ENCODE measurements around the gene NOP10. TPM values are rescaled to one million over a fixed set of nuclear protein-coding genes. Genes with fewer than 3 reads are reported as not detected.
A peak's percentile ranks its signal among the peaks of the same experiment; 100 is the strongest.

NOP10 gene
- total and polyA plus RNA-seq, 12 donors: 136 to 353 (median 172) TPM

GRCh38 chr15:34297059-34297458, 45.9 kb downstream of the NOP10 start:
- 0 to 10% (median 1%) methylated on average over 1 of the region's 1 CpG for WGBS, 4 donors
- peak overlapping the region in 1 of 5 donors; percentile 33 for H3K27ac ChIP-seq
- no peak for TF ChIP-seq CTCF (IDR thresholded peaks at IDR 0.05)
- TF ChIP-seq POLR2A (IDR thresholded peaks at IDR 0.05): no peak
- no peaks in the 10 kb centered on the region for H3K36me3 ChIP-seq (replicated peaks in 1 of 2)
- no peak overlapping the region for H3K4me3 ChIP-seq
- peaks cover 0 to 12% of the 10 kb centered on the region in 2 donors for H3K4me1 ChIP-seq (replicated peaks in 1 of 2)
- H3K9me3 ChIP-seq (replicated peaks in 1 of 3): no peaks in the 10 kb centered on the region
- intact Hi-C loops (cut with DNase I): no loop called here
- H3K27me3 ChIP-seq: no peaks in the 10 kb centered on the region
- DNase-seq: no peak

- DNase-seq: no peak
- 89 to 97% (median 95%) methylated on average over 5 to 9 of the region's 9 CpGs for WGBS, 4 donors
These were observed 50.3 kb downstream of the NOP10 start for GRCh38 chr15:34292621-34293020.

More at GRCh38 chr15:34292621-34293020, 50.3 kb downstream of the NOP10 start:
- Histone ChIP-seq H3K4me3 (no peak overlapping the region), H3K27ac (no peak overlapping the region), H3K4me1 (replicated peaks in 1 of 2) (peaks cover 0 to 12% of the 10 kb centered on the region in 2 donors), H3K36me3 (replicated peaks in 1 of 2) (no peaks in the 10 kb centered on the region), H3K9me3 (replicated peaks in 1 of 3) (no peaks in the 10 kb centered on the region), H3K27me3 (no peaks in the 10 kb centered on the region)
- TF ChIP-seq POLR2A (IDR thresholded peaks at IDR 0.05) (no peak), CTCF (IDR thresholded peaks at IDR 0.05) (no peak)
- intact Hi-C loops (cut with DNase I): no loop called here

MicroRNA genes within 50 kb of the gene (microRNA counts, 767-probe panel; counts per million panel counts)
- 0 to 459 counts per million in 2 donors for microRNA hsa-miR-1233

Small RNA genes lying within 50 kb of the gene (microRNA-seq; reads per million reads assigned to microRNA genes)
- gene MIR1233-1: 0 reads per million in 3 donors

Small RNA genes lying within 50 kb of the gene (small RNA-seq; reads per million reads assigned to genes)
- 0 reads per million in 2 donors for gene MIR1233-1
- 0 reads per million in 2 donors for gene RF00019

Other genes with a start within 250 kb of the NOP10 start
- 100 to 1,000 TPM in 3 of 9 donors, 10 to 100 TPM in 6; 62.4 to 127 (median 88.2) TPM for gene EMC7, start 241.3 kb downstream of the NOP10 start, total RNA-seq
- 100 to 1,000 TPM in 2 of 3 donors, 10 to 100 TPM in 1; 36.4 to 268 (median 128) TPM for gene EMC7, start 241.3 kb downstream of the NOP10 start, polyA plus RNA-seq
- gene PGBD4, start 241.1 kb downstream of the NOP10 start, total RNA-seq: 1 to 10 TPM in 7 of 9 donors, under 1 TPM in 2; 0.30 to 3.0 (median 1.6) TPM
- 1 to 10 TPM in 2 of 3 donors, under 1 TPM in 1; 0.40 to 1.8 (median 1.1) TPM for gene PGBD4, start 241.1 kb downstream of the NOP10 start, polyA plus RNA-seq
- 10 to 100 TPM; 10.3 to 63.9 (median 27.2) TPM for gene KATNBL1, start 133.0 kb downstream of the NOP10 start, total RNA-seq
- 10 to 100 TPM; 16.1 to 23.6 (median 19.7) TPM for gene KATNBL1, start 133.0 kb downstream of the NOP10 start, polyA plus RNA-seq
- 100 to 1,000 TPM; 103 to 287 (median 139) TPM for gene EMC4, start 118.1 kb downstream of the NOP10 start, total RNA-seq
- 100 to 1,000 TPM in 2 of 3 donors, 10 to 100 TPM in 1; 95.2 to 178 (median 158) TPM for gene EMC4, start 118.1 kb downstream of the NOP10 start, polyA plus RNA-seq
- gene SLC12A6, start 5.4 kb downstream of the NOP10 start, total RNA-seq: 100 to 1,000 TPM in 1 of 9 donors, 10 to 100 TPM in 7, 1 to 10 TPM in 1; 8.7 to 101 (median 22.2) TPM
- 1 to 10 TPM; 3.3 to 8.6 (median 5.8) TPM for gene SLC12A6, start 5.4 kb downstream of the NOP10 start, polyA plus RNA-seq
- under 1 TPM in 1 of 9 donors, not detected in 8; 0.22 TPM for gene NUTM1, start 179 bp upstream of the NOP10 start, total RNA-seq
- gene NUTM1, start 179 bp upstream of the NOP10 start, polyA plus RNA-seq: under 1 TPM in 1 of 3 donors, not detected in 2; 0.05 TPM
- gene LPCAT4, start 24.1 kb upstream of the NOP10 start, total RNA-seq: 10 to 100 TPM in 5 of 9 donors, 1 to 10 TPM in 4; 1.2 to 21.1 (median 11.4) TPM
- gene LPCAT4, start 24.1 kb upstream of the NOP10 start, polyA plus RNA-seq: 10 to 100 TPM in 2 of 3 donors, 1 to 10 TPM in 1; 5.6 to 31.6 (median 29.0) TPM
- 10 to 100 TPM in 7 of 9 donors, 1 to 10 TPM in 2; 5.6 to 45.9 (median 15.7) TPM for gene GOLGA8A, start 94.7 kb upstream of the NOP10 start, total RNA-seq
- gene GOLGA8A, start 94.7 kb upstream of the NOP10 start, polyA plus RNA-seq: 100 to 1,000 TPM in 2 of 3 donors, 10 to 100 TPM in 1; 11.6 to 169 (median 145) TPM
- 100 to 1,000 TPM in 1 of 9 donors, 10 to 100 TPM in 8; 11.4 to 133 (median 60.0) TPM for gene GOLGA8B, start 240.5 kb upstream of the NOP10 start, total RNA-seq
- 100 to 1,000 TPM in 2 of 3 donors, 10 to 100 TPM in 1; 22.8 to 250 (median 183) TPM for gene GOLGA8B, start 240.5 kb upstream of the NOP10 start, polyA plus RNA-seq

Data from adrenal gland (tissue), 12 donors.